ENCODE results near the gene TPH2.

- TF ChIP-seq CTCF (IDR thresholded peaks at IDR 0.05) (no peak), POLR2A (IDR thresholded peaks at IDR 0.05) (no peak)
These were observed 19.4 kb downstream of the TPH2 start for GRCh38 chr12:71958056-71958455.

All from Peyer's patch (tissue), 4 donors.